H9 (cell line): Measurements from ENCODE around the gene ZNHIT2. TPM values are rescaled to one million over a fixed set of nuclear protein-coding genes. Genes with fewer than 3 reads are reported as not detected.

Experiments
- DNase-seq: peaks from one replicate; pipeline ENCODE4 v3.0.0-alpha.2; 2017
- H2AFZ ChIP-seq: one replicate; pipeline ENCODE4 v1.6.1; 2013; ENCODE audit warnings: mild to moderate bottlenecking, low read length, control low read depth, moderate library complexity
- H2AK5ac ChIP-seq: 2 replicates; pipeline ENCODE4 v1.6.1; 2013; ENCODE audit warnings: low read length, control low read depth, mixed read lengths; ENCODE audit not compliant: insufficient read length
- H2BK120ac ChIP-seq: one replicate; pipeline ENCODE4 v1.6.1; 2013; ENCODE audit warnings: low read depth, mild to moderate bottlenecking, low read length, control low read depth, inconsistent platforms; ENCODE audit not compliant: poor library complexity, severe bottlenecking
- H2BK12ac ChIP-seq: 2 replicates; pipeline ENCODE4 v1.6.1; 2013; ENCODE audit warnings: low read length, control low read depth, mixed read lengths, low read depth; ENCODE audit not compliant: insufficient read length
- H2BK15ac ChIP-seq: 2 replicates; pipeline ENCODE4 v1.6.1; 2013; ENCODE audit warnings: low read depth, low read length, control low read depth
- H2BK20ac ChIP-seq: one replicate; pipeline ENCODE4 v1.6.1; 2013; ENCODE audit warnings: low read depth, mild to moderate bottlenecking, low read length, control low read depth, inconsistent platforms; ENCODE audit not compliant: poor library complexity, severe bottlenecking
- H2BK5ac ChIP-seq: 2 replicates; pipeline ENCODE4 v1.6.1; 2013; ENCODE audit warnings: low read length, control low read depth, mixed read lengths; ENCODE audit not compliant: insufficient read length
- H3K14ac ChIP-seq: 2 replicates; pipeline ENCODE4 v1.6.1; 2013; ENCODE audit warnings: low read length, control low read depth; ENCODE audit not compliant: insufficient read depth
- H3K18ac ChIP-seq: 2 replicates; pipeline ENCODE4 v1.6.1; 2013; ENCODE audit warnings: low read depth, mild to moderate bottlenecking, mixed read lengths, low read length, control low read depth; ENCODE audit not compliant: insufficient read length
- H3K23ac ChIP-seq: 2 replicates; pipeline ENCODE4 v1.6.1; 2013; ENCODE audit warnings: low read length, control low read depth, mixed read lengths, low read depth; ENCODE audit not compliant: insufficient read length
- H3K23me2 ChIP-seq: 2 replicates; pipeline ENCODE4 v1.6.1; 2013; ENCODE audit warnings: low read depth, mild to moderate bottlenecking, mixed read lengths, low read length, control low read depth; ENCODE audit not compliant: insufficient read length, poor library complexity, severe bottlenecking
- H3K27ac ChIP-seq: 2 replicates; pipeline ENCODE4 v1.5.1; 2013; ENCODE audit warnings: low read length, control low read depth, mixed read lengths, low read depth; ENCODE audit not compliant: insufficient read length
- H3K27me3 ChIP-seq: 2 replicates; pipeline ENCODE4 v1.6.1; 2013; ENCODE audit warnings: low read length, control low read depth, inconsistent platforms; ENCODE audit not compliant: insufficient read depth
- H3K4ac ChIP-seq: 2 replicates; pipeline ENCODE4 v1.6.1; 2013; ENCODE audit warnings: low read depth, mild to moderate bottlenecking, control low read depth, inconsistent platforms, low read length, moderate library complexity
- H3K4me1 ChIP-seq: 2 replicates; pipeline ENCODE4 v1.6.1; 2013; ENCODE audit warnings: low read length, control low read depth, inconsistent platforms; ENCODE audit not compliant: insufficient read depth
- H3K4me2 ChIP-seq: 2 replicates; pipeline ENCODE4 v1.6.1; 2013; ENCODE audit warnings: low read length, control low read depth, mixed read lengths; ENCODE audit not compliant: insufficient read length, insufficient read depth
- H3K56ac ChIP-seq: 2 replicates; pipeline ENCODE4 v1.6.1; 2013; ENCODE audit warnings: low read depth, mild to moderate bottlenecking, mixed read lengths, low read length, control low read depth; ENCODE audit not compliant: insufficient read length
- H3K79me1 ChIP-seq: 2 replicates; pipeline ENCODE4 v1.6.1; 2013; ENCODE audit warnings: low read depth, mild to moderate bottlenecking, moderate library complexity, low read length, control low read depth, inconsistent platforms; ENCODE audit not compliant: insufficient read depth, poor library complexity, severe bottlenecking
- H3K79me2 ChIP-seq: 2 replicates; pipeline ENCODE4 v1.6.1; 2013; ENCODE audit warnings: low read length, control low read depth, inconsistent platforms; ENCODE audit not compliant: insufficient read depth
- H3K9ac ChIP-seq: 2 replicates; pipeline ENCODE4 v1.6.1; 2013; ENCODE audit warnings: low read length, control low read depth, mixed read lengths; ENCODE audit not compliant: insufficient read length; ENCODE audit errors: extremely low read depth
- H3K9me3 ChIP-seq: one replicate; pipeline ENCODE4 v1.6.1; 2013; ENCODE audit warnings: low read depth, low read length, inconsistent platforms; ENCODE audit not compliant: control insufficient read depth
- H3T11ph ChIP-seq: one replicate; pipeline ENCODE4 v1.6.1; 2013; ENCODE audit warnings: mild to moderate bottlenecking, low read length, control low read depth, inconsistent platforms
- H4K20me1 ChIP-seq: one replicate; pipeline ENCODE4 v1.6.1; 2013; ENCODE audit not compliant: control insufficient read depth, insufficient read length, insufficient read depth
- H4K5ac ChIP-seq: 2 replicates; pipeline ENCODE4 v1.6.1; 2013; ENCODE audit warnings: low read depth, mild to moderate bottlenecking, mixed read lengths, low read length, control low read depth; ENCODE audit not compliant: insufficient read length
- H4K8ac ChIP-seq: replicated peaks from 2 replicates; pipeline ENCODE4 v1.6.1; 2013; ENCODE audit warnings: low read length, control low read depth, mixed read lengths, low read depth; ENCODE audit not compliant: insufficient read length
- H4K91ac ChIP-seq: 2 replicates; pipeline ENCODE4 v1.6.1; 2013; ENCODE audit warnings: low read depth, mild to moderate bottlenecking, moderate library complexity, mixed read lengths, low read length, control low read depth; ENCODE audit not compliant: insufficient read length
- H3K27ac Mint-ChIP-seq, 3 experiments: 2 replicates in 2 of 3; 3 replicates in 1 of 3; pipeline ENCODE4 v1.8.0; 2020 to 2021; ENCODE audit warnings: mixed read lengths in 3 of 3, mild to moderate bottlenecking in 1 of 3, moderate library complexity in 1 of 3
- H3K27me3 Mint-ChIP-seq: 2 replicates; pipeline ENCODE4 v1.8.0; 2021; ENCODE audit warnings: low read depth, mild to moderate bottlenecking, moderate library complexity, mixed read lengths
- H3K36me3 Mint-ChIP-seq, 3 experiments: 2 replicates in 2 of 3; 3 replicates in 1 of 3; pipeline ENCODE4 v1.8.0; 2020 to 2021; ENCODE audit warnings: low read depth in 3 of 3, mixed read lengths in 3 of 3; ENCODE audit not compliant: insufficient read depth in 1 of 3
- H3K4me1 Mint-ChIP-seq, 2 experiments: 2 replicates each; pipeline ENCODE4 v1.8.0; 2020; ENCODE audit warnings: mixed read lengths in 2 of 2
- H3K4me3 Mint-ChIP-seq, 2 experiments: 2 replicates in 1 of 2; 3 replicates in 1 of 2; pipeline ENCODE4 v1.8.0; 2020 to 2021; ENCODE audit warnings: mild to moderate bottlenecking in 2 of 2, mixed read lengths in 2 of 2, moderate library complexity in 1 of 2
- H3K9me3 Mint-ChIP-seq, 2 experiments: 2 replicates in 1 of 2; 3 replicates in 1 of 2; pipeline ENCODE4 v1.8.0; 2020; ENCODE audit warnings: mild to moderate bottlenecking in 2 of 2, mixed read lengths in 2 of 2, moderate library complexity in 1 of 2
- CTCF ChIP-seq: fragments of 200-600 bp; sonication (generic); conservative IDR thresholded peaks from 3 replicates; pipeline ENCODE4 v1.8.0; 2021; ENCODE audit warnings: antibody characterized with exemption, mild to moderate bottlenecking
- WGBS: extraction: QIAGEN DNeasy Blood & Tissue Kit; methylation state at CpG from one replicate; pipeline ENCODE4 v1.1.7; 2013; ENCODE audit warnings: missing lambda C conversion rate, low lambda C conversion rate, mixed read lengths; ENCODE audit not compliant: insufficient read length; ENCODE audit errors: extremely low coverage; 5-methylcytosine and 5-hydroxymethylcytosine counted together
- total RNA-seq: library from RNA; stranded (reverse); gene quantifications from 2 replicates; pipeline ENCODE4 v1.2.1, GENCODE V29; 2021

ZNHIT2 gene
- total RNA-seq, 1 experiment from 2014 or later: 18.3 TPM

GRCh38 chr11:65100674-65101350, 16.7 kb downstream of the ZNHIT2 start:
- H3K4me3 Mint-ChIP-seq: no peak overlapping the region
- no peak overlapping the region for H4K91ac ChIP-seq
- H3K23me2 ChIP-seq: no peaks in the 10 kb centered on the region
- H3K9me3 Mint-ChIP-seq: no peaks in the 10 kb centered on the region
- no peaks in the 10 kb centered on the region for H3K4me1 ChIP-seq
- no peak overlapping the region for H2AK5ac ChIP-seq
- 0 out of 2 replicates have a peak, but pooled peaks cover 3% of the 10 kb centered on the region for H3K79me2 ChIP-seq
- no peak overlapping the region for H2AFZ ChIP-seq
- DNase-seq: no peak
- no peak overlapping the region for H4K5ac ChIP-seq
- TF ChIP-seq CTCF: peak; percentile 36; the same call in 2 of the 3 replicates
- no peak overlapping the region for H3K27ac ChIP-seq
- no peak overlapping the region for H3K4me2 ChIP-seq
- H2BK120ac ChIP-seq: no peak overlapping the region
- no peak overlapping the region for H3K9ac ChIP-seq
- H2BK20ac ChIP-seq: no peak overlapping the region
- WGBS: no CpG with 5 or more reads among the region's 6 CpGs
- no peak overlapping the region for H3K56ac ChIP-seq
- H3K14ac ChIP-seq: no peak overlapping the region
- no peaks in the 10 kb centered on the region for H3K9me3 ChIP-seq
- H2BK5ac ChIP-seq: no peak overlapping the region
- peaks cover 4 to 16% (median 14%) of the 10 kb centered on the region in 3 experiments; a peak in 5 of 7 replicates for H3K36me3 Mint-ChIP-seq
- no peak overlapping the region for H2BK15ac ChIP-seq
- H3K18ac ChIP-seq: no peak overlapping the region
- H3K23ac ChIP-seq: no peak overlapping the region
- no peaks in the 10 kb centered on the region for H3K27me3 Mint-ChIP-seq
- no peak overlapping the region for H3T11ph ChIP-seq
- H2BK12ac ChIP-seq: no peak overlapping the region
- H4K8ac ChIP-seq: no peak overlapping the region
- H3K27ac Mint-ChIP-seq: no peak overlapping the region
- peaks cover 4% of the 10 kb centered on the region for H3K79me1 ChIP-seq
- no peaks in the 10 kb centered on the region for H3K27me3 ChIP-seq
- no peaks in the 10 kb centered on the region for H4K20me1 ChIP-seq
- H3K4me1 Mint-ChIP-seq: peaks cover 5% of the 10 kb centered on the region in 2 experiments
- H3K4ac ChIP-seq: no peak overlapping the region
